Central memory CD8-positive, alpha-beta T cell (primary cell): Measurements from ENCODE around the gene EZR.
"Not testable (repeated sequence)": the region's sequence is repeated elsewhere in the genome, so short reads cannot be mapped to it uniquely, and the experiment has no call there.

Experiments
- ATAC-seq: fragments of 150-1000 bp; cut with Tn5 transposase; replicated peaks from 2 replicates; pipeline ENCODE4 v1.10.0; 2022; ENCODE audit warnings: mild to moderate bottlenecking, moderate FRiP score, moderate number of reproducible peaks; ENCODE audit not compliant: poor library complexity, severe bottlenecking; ENCODE audit errors: extremely low read depth
- DNase-seq, 2 donors: peaks; one replicate each; pipeline ENCODE4 v3.0.0; 2021; ENCODE audit warnings: low spot score in 2 of 2
- H3K27ac Mint-ChIP-seq: one replicate; pipeline ENCODE4 v1.8.0; 2022; ENCODE audit warnings: low read depth, mild to moderate bottlenecking, moderate library complexity, mixed read lengths
- H3K27me3 Mint-ChIP-seq: one replicate; pipeline ENCODE4 v1.8.0; 2022; ENCODE audit warnings: mixed read lengths
- H3K36me3 Mint-ChIP-seq: one replicate; pipeline ENCODE4 v1.8.0; 2022; ENCODE audit warnings: mild to moderate bottlenecking, moderate library complexity, mixed read lengths; ENCODE audit not compliant: insufficient read depth
- H3K4me1 Mint-ChIP-seq: one replicate; pipeline ENCODE4 v1.8.0; 2022; ENCODE audit warnings: mixed read lengths
- H3K4me3 Mint-ChIP-seq: one replicate; pipeline ENCODE4 v1.8.0; 2022; ENCODE audit warnings: mild to moderate bottlenecking, moderate library complexity, mixed read lengths
- H3K9me3 Mint-ChIP-seq: one replicate; pipeline ENCODE4 v1.8.0; 2022; ENCODE audit warnings: mixed read lengths

Gene EZR

DNA sequence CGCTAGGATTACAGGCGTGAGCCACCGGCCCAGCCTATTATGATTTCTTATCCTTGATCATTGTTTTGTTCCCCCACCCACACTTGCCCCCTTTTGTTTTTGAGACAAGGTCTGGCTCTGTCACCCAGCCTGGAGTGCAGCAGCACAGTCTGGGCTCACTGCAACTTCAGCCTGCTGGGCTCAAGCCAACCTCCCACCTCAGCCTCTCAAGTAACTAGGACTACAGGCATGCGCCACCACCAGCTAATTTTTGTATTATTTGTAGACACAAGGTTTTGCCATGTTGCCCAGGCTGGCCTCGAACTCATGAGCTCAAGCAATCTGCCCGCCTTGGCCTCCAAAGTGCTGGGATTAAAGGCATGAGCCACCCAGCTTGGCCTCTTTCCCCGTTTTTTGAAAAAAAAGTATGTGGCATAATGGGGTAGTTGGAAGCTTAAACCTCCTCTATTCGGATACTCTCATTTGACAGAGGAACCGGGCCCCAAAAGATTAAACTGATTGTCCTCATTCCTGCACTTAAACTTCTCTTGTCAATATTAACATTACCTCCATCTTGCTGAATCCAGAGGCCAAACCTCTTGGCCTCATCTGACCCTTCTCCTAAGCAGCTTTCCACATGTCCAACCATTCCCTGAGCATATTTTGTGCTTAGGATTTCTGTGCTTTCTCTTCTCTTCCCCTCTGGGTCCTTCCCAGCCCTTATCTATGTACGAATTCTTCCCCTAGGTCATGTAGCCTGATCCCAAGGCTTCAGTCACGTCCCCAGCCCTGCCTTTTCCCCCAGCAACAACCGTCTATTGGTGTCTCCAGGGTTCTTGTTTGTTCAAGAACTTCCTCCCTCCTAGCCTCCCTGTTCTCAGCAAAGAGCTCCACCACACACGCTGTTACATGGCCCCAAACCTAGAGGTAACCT, 6.1 kb upstream of the EZR start:
- Mint-ChIP-seq H3K36me3 (no peaks in the 10 kb centered on the region), H3K27me3 (no peaks in the 10 kb centered on the region), H3K27ac (no peak overlapping the region), H3K4me1 (peaks cover 12% of the 10 kb centered on the region), H3K9me3 (no peaks in the 10 kb centered on the region), H3K4me3 (no peak overlapping the region)
- ATAC-seq (no peak), DNase-seq (no peak)

GRCh38 chr6:158823616-158824015, 4.4 kb upstream of the EZR start:
- not testable (repeated sequence) for H3K27me3 Mint-ChIP-seq, H3K4me3 Mint-ChIP-seq, H3K36me3 Mint-ChIP-seq, ATAC-seq, DNase-seq, H3K27ac Mint-ChIP-seq, H3K9me3 Mint-ChIP-seq
- H3K4me1 Mint-ChIP-seq, result peaks cover 17% of the 10 kb centered on the region

DNA sequence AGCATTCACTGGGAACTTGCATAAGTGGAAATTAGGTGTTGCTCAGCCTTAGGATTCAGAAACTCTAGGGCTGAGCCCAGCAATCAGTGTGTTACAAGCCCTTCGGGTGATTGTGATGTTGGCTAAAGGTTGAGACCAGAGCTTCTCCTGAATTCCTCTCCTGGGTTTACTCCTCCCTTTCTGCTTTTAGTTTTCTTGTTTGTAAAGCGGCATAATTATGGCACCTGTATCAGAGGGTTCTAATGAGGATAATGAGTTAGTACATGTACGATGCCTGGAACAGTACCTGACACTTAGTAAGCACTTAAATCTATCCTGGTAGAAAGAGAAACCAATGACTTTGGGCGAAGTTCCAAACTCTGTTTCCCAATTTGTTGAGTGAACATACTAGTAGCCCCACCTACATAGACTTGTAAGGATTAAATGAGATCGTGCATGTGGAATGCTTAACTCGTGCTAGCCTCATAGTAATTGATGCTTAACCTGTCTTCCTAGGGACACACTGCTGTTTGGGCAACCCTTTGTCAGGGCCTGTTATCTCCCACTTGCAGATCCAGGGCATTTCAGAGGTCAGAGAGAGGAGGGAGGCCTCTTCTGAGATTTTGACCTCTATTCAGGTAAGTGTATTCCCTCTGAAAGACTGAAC, 932 bp upstream of the EZR start:
- Mint-ChIP-seq H3K27ac (peak overlapping the region; percentile 98), H3K36me3 (peaks cover 39% of the 10 kb centered on the region), H3K27me3 (no peaks in the 10 kb centered on the region), H3K9me3 (no peaks in the 10 kb centered on the region), H3K4me1 (peaks cover 41% of the 10 kb centered on the region), H3K4me3 (peak overlapping the region; percentile 98)
- no peak for DNase-seq
- ATAC-seq, result no peak

DNA sequence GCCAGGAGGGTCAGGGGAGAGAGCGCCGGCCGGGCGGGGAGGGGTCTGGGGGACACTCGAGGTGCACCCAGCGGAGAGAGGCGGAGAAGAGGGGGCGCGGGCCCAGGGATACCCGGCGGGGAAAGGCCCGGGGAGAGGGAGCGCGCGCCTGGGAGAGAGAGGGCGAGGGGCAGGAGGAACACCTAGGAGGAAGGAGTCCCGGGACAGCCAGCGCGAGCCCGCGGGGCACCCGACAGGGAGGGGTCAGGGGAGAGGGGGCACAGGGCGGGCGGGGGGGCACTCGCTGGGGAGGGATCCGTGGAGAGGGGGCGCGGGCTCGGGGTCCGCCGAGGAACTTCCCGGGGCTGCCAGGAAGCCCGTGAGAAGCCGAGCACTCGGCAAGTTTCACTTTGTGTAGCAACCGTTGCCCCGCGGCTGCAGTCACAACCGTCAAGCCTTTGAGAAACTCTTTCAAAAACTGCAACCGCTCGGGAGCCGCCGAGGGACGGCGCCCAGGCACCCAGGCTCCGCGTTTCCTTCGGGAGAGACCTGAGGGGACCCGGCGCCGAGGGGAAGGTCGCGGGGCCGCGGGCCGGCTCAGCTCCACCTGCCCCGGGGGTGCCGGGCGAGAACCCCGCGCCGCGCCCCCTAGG, 471 bp downstream of the EZR start:
- Mint-ChIP-seq H3K4me3 (peak overlapping the region; percentile 98), H3K36me3 (peaks cover 53% of the 10 kb centered on the region), H3K4me1 (peaks cover 54% of the 10 kb centered on the region), H3K9me3 (no peaks in the 10 kb centered on the region), H3K27me3 (no peaks in the 10 kb centered on the region), H3K27ac (peak overlapping the region; percentile 98)
- DNase-seq, result peak; percentile 56 to 68
- peak; percentile 50 for ATAC-seq

GRCh38 chr6:158817728-158818580, 1.2 kb downstream of the EZR start:
- Mint-ChIP-seq H3K27me3 (no peaks in the 10 kb centered on the region), H3K4me1 (peaks cover 59% of the 10 kb centered on the region), H3K4me3 (peak overlapping the region; percentile 98), H3K9me3 (no peaks in the 10 kb centered on the region), H3K27ac (peak overlapping the region; percentile 98), H3K36me3 (peaks cover 59% of the 10 kb centered on the region)
- peak; percentile 65 to 70 for DNase-seq
- peak; percentile 52 for ATAC-seq

- Mint-ChIP-seq H3K27me3 (no peaks in the 10 kb centered on the region), H3K4me3 (peak overlapping the region; percentile 98), H3K9me3 (no peaks in the 10 kb centered on the region), H3K27ac (peak overlapping the region; percentile 98), H3K4me1 (peaks cover 60% of the 10 kb centered on the region), H3K36me3 (peaks cover 64% of the 10 kb centered on the region)
- no peak for ATAC-seq
- no peak for DNase-seq
Observed at GRCh38 chr6:158816803-158817727, 2.1 kb downstream of the EZR start.

DNA sequence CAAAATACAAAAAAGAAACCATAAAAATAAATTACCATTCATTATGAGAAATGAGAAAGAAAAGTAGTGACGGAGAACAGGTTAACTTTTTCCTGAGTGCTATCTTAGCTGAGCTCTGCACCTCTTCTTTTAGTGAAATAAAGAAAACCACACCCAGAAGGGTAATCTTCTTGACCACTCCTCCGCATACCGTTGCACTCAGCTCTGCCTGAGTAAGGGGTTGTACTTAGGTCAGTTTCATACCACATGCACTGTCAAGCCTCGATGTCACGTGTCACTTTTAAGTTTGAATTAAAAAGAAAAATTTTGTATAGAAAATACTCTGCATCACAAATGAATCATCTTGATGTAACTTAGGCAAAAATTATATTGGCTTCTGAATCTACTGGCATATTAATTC, 2.8 kb downstream of the EZR start:
- DNase-seq (no peak), ATAC-seq (no peak)
- Mint-ChIP-seq H3K4me1 (peaks cover 66% of the 10 kb centered on the region), H3K27ac (peak overlapping the region; percentile 98), H3K36me3 (peaks cover 67% of the 10 kb centered on the region), H3K4me3 (peak overlapping the region; percentile 98), H3K27me3 (no peaks in the 10 kb centered on the region), H3K9me3 (no peaks in the 10 kb centered on the region)

DNA sequence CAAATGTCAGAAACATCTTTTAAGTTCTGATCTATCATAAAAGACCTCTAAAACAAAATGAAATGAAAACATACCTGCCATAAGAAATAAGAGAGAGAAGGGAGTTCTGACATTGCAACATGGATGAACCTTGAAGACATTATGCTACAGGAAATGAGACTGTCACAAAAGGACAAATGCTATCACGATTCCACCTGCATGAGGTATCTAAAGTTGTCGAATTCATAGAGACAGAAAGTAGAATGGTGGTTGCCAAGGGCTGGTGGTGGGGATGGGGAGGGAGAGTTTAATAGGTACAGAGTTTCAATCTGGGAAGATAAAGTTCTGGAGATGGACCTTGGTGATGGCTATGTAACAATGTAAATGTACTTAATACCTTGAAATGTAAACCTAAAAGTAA, 3.3 kb downstream of the EZR start:
- no peak for DNase-seq
- Mint-ChIP-seq H3K27ac (peak overlapping the region; percentile 98), H3K36me3 (peaks cover 67% of the 10 kb centered on the region), H3K9me3 (no peaks in the 10 kb centered on the region), H3K4me3 (peak overlapping the region; percentile 98), H3K4me1 (peaks cover 70% of the 10 kb centered on the region), H3K27me3 (no peaks in the 10 kb centered on the region)
- ATAC-seq, result no peak

- DNase-seq (no peak), ATAC-seq (no peak)
- H3K27me3 Mint-ChIP-seq, result no peaks in the 10 kb centered on the region
- peaks cover 69% of the 10 kb centered on the region for H3K36me3 Mint-ChIP-seq
- peak overlapping the region; percentile 98 for H3K27ac Mint-ChIP-seq
- H3K9me3 Mint-ChIP-seq, result no peaks in the 10 kb centered on the region
- H3K4me1 Mint-ChIP-seq, result peaks cover 75% of the 10 kb centered on the region
- H3K4me3 Mint-ChIP-seq, result peak overlapping the region; percentile 98
Observed at GRCh38 chr6:158815379-158815724, 3.8 kb downstream of the EZR start.

GRCh38 chr6:158813032-158813431, 6.1 kb downstream of the EZR start:
- Mint-ChIP-seq H3K4me3 (peak overlapping the region; percentile 98), H3K36me3 (peaks cover 76% of the 10 kb centered on the region), H3K27ac (peak overlapping the region; percentile 98), H3K9me3 (no peaks in the 10 kb centered on the region), H3K27me3 (no peaks in the 10 kb centered on the region), H3K4me1 (peaks cover 91% of the 10 kb centered on the region)
- ATAC-seq (no peak), DNase-seq (no peak)

DNA sequence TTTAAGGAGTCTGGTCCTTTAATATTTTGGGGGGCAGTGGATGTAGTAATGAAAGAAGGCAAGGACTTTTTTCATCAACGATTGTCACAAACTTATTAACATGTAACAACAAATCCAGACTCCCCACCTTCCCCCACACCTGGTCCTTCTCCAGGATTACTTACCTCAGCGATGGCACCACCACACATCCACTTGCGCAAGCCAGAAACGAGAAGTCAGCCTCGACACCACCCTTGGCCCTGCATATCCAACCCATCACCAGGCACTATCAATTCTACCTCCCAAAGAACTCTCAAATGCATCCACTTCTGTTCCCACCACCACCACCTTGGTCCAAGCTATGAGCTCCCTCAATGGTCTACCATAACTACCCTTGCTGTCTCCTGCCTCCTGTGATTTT, 6.6 kb downstream of the EZR start:
- ATAC-seq (no peak), DNase-seq (no peak)
- Mint-ChIP-seq H3K9me3 (no peaks in the 10 kb centered on the region), H3K4me3 (peak overlapping the region; percentile 98), H3K36me3 (peaks cover 76% of the 10 kb centered on the region), H3K27ac (peak overlapping the region; percentile 98), H3K27me3 (no peaks in the 10 kb centered on the region), H3K4me1 (peaks cover 91% of the 10 kb centered on the region)
